Endothelial cell of umbilical vein (primary cell): Measurements from ENCODE around the gene AOX1. TPM values are rescaled to one million over a fixed set of nuclear protein-coding genes. Genes with fewer than 3 reads are reported as not detected.

Experiments
- BruUV-seq: library from RNA; stranded (reverse); fragments of 400-500 nt; replicated peaks from 2 replicates; lab custom pipeline; 2021; lab: Mats Ljungman, UMichigan
- CTCF ChIA-PET: fragments of 300-600, 350-600 bp; sonication (Branson Sonifier 250); formaldehyde crosslinking; loops from one replicate; lab custom pipeline; 2021; ENCODE audit warnings: antibody characterized with exemption, inconsistent platforms; lab: Charles Lee
- POLR2A ChIA-PET: fragments of 300-600, 350-600 bp; sonication (Branson Sonifier 250); formaldehyde crosslinking; loops from one replicate; lab custom pipeline; 2021; ENCODE audit warnings: antibody characterized with exemption, inconsistent platforms; lab: Charles Lee
- DNase-seq: peaks from one replicate; pipeline ENCODE4 v3.0.0-alpha.2; 2011; ENCODE audit warnings: low read depth, low spot score
- FAIRE-seq: peaks from 2 replicates; lab custom pipeline; 2011; peaks lifted over from hg19 to GRCh38; lab: Jason Lieb, UNC
- H2AFZ ChIP-seq: 2 replicates; pipeline ENCODE4 v1.6.0; 2012; ENCODE audit warnings: low read depth, low read length, control low read depth, inconsistent platforms
- H3K27ac ChIP-seq: 2 replicates; pipeline ENCODE4 v1.5.1; 2011; ENCODE audit warnings: low read depth, mild to moderate bottlenecking, control low read depth, low read length, moderate library complexity; ENCODE audit not compliant: insufficient read depth
- H3K27me3 ChIP-seq, 2 experiments: 2 replicates each; pipeline versions ENCODE4 v1.6.0 to v1.6.1; 2011; ENCODE audit warnings: low read length in 2 of 2, mixed read lengths in 1 of 2; ENCODE audit not compliant: control insufficient read depth in 2 of 2, insufficient read depth in 2 of 2
- H3K36me3 ChIP-seq, 2 experiments: 2 replicates in 1 of 2; 3 replicates in 1 of 2; pipeline ENCODE4 v1.5.1; 2011; ENCODE audit warnings: low read length in 2 of 2, mild to moderate bottlenecking in 1 of 2, moderate library complexity in 1 of 2; ENCODE audit not compliant: control insufficient read depth in 2 of 2, insufficient read depth in 2 of 2; ENCODE audit errors: extremely low read depth in 1 of 2
- H3K4me1 ChIP-seq: 3 replicates; pipeline ENCODE4 v1.5.1; 2011; ENCODE audit warnings: mild to moderate bottlenecking, low read length; ENCODE audit not compliant: control insufficient read depth, insufficient read depth; ENCODE audit errors: extremely low read depth
- H3K4me2 ChIP-seq: 2 replicates; pipeline ENCODE4 v1.6.1; 2011; ENCODE audit warnings: low read length, control low read depth, mixed read lengths; ENCODE audit not compliant: insufficient read depth
- H3K4me3 ChIP-seq, 3 experiments: fragments of 200-600 bp in 1 of 3; sonication (generic), shearing (Covaris generic) in 1 of 3; replicated peaks in 1 of 3; 2 replicates each; pipeline ENCODE4 v1.5.1; 2011 to 2016; ENCODE audit warnings: control low read depth in 3 of 3, low read length in 3 of 3, mild to moderate bottlenecking in 2 of 3, inconsistent platforms in 1 of 3, low read depth in 1 of 3, moderate library complexity in 1 of 3; ENCODE audit not compliant: insufficient read depth in 1 of 3
- H3K79me2 ChIP-seq: 2 replicates; pipeline ENCODE4 v1.6.0; 2012; ENCODE audit warnings: low read length, inconsistent platforms; ENCODE audit not compliant: control insufficient read depth, insufficient read depth
- H3K9ac ChIP-seq: replicated peaks from 2 replicates; pipeline ENCODE3; 2011; ENCODE audit warnings: low read length, control low read depth; ENCODE audit not compliant: insufficient read depth; ENCODE audit errors: extremely low read depth
- H3K9me1 ChIP-seq: replicated peaks from 3 replicates; pipeline ENCODE4 v1.6.0; 2011; ENCODE audit warnings: mild to moderate bottlenecking, low read length; ENCODE audit not compliant: control insufficient read depth, insufficient read depth; ENCODE audit errors: extremely low read depth
- H3K9me3 ChIP-seq: replicated peaks from 2 replicates; pipeline ENCODE4 v1.5.1; 2012; ENCODE audit warnings: low read length, inconsistent platforms; ENCODE audit not compliant: control insufficient read depth, insufficient read depth
- H4K20me1 ChIP-seq: replicated peaks from 2 replicates; pipeline ENCODE3; 2011; ENCODE audit warnings: mild to moderate bottlenecking, low read length; ENCODE audit not compliant: control insufficient read depth, insufficient read depth; ENCODE audit errors: extremely low read depth
- EZH2 ChIP-seq: IDR thresholded peaks from 2 replicates; pipeline ENCODE4 v1.6.1; 2012; ENCODE audit warnings: borderline replicate concordance, low read depth, mild to moderate bottlenecking, moderate library complexity, low read length, inconsistent platforms; ENCODE audit not compliant: severe bottlenecking
- FOS ChIP-seq: IDR thresholded peaks from 2 replicates; pipeline ENCODE4 v1.6.1; 2011; ENCODE audit warnings: mild to moderate bottlenecking, low read length, moderate library complexity, borderline replicate concordance; ENCODE audit not compliant: insufficient read depth
- GATA2 ChIP-seq: IDR thresholded peaks from 2 replicates; pipeline ENCODE4 v1.7.0; 2011; ENCODE audit warnings: low read depth, mild to moderate bottlenecking, moderate library complexity, mixed read lengths, low read length; ENCODE audit not compliant: insufficient read length, insufficient read depth
- JUN ChIP-seq: IDR thresholded peaks from 2 replicates; pipeline ENCODE4 v1.6.1; 2011; ENCODE audit warnings: borderline replicate concordance, low read depth; ENCODE audit not compliant: insufficient read length, insufficient read depth
- MYC ChIP-seq: IDR thresholded peaks from one replicate; pipeline ENCODE4 v1.6.1; 2011; ENCODE audit warnings: mild to moderate bottlenecking, low read depth, low read length
- POLR2A ChIP-seq: IDR thresholded peaks from 2 replicates; pipeline ENCODE4 v1.6.1; 2012; ENCODE audit warnings: low read depth, mild to moderate bottlenecking, control low read depth, low read length
- POLR2AphosphoS5 ChIP-seq: IDR thresholded peaks from 2 replicates; pipeline ENCODE4 v1.6.1; 2012; ENCODE audit warnings: low read depth, mild to moderate bottlenecking, control low read depth, low read length, moderate library complexity; ENCODE audit not compliant: insufficient read depth
- dilution Hi-C: fragments of 300-500 bp; cut with MboI; formaldehyde crosslinking; loops from one replicate; pipeline ENCODE4 v1.15.0; 2019; ENCODE audit warnings: low sequenced_read_pairs; ENCODE audit not compliant: extremely low pct_ligation_motif_present
- intact Hi-C: fragments of 100-400 bp; cut with micrococcal nuclease; formaldehyde crosslinking; loops from one replicate; pipeline ENCODE4 v1.10.0; 2022
- polyA plus RNA-seq, 4 experiments: library from polyadenylated mRNA; depleted of rRNA in 3 of 4; stranded (reverse) in 3 of 4; unstranded in 1 of 4; fragments of >200 nt; gene quantifications; 2 replicates each; pipeline versions ENCODE4 v1.2.1 to v1.2.3, GENCODE V29; 2011 to 2012; ENCODE audit warnings: missing spikeins in 1 of 4
- total RNA-seq: library from RNA; stranded (reverse); gene quantifications from 2 replicates; pipeline ENCODE4 v1.2.3, GENCODE V29; 2021
- TF ChIP-seq, protein P1 (sequence below), 2 donors: IDR thresholded peaks; 1 replicate in 1 of 2; 2 replicates in 1 of 2; pipeline ENCODE4 v1.5.1; 2011; ENCODE audit warnings: low read length in 2 of 2, mild to moderate bottlenecking in 2 of 2, moderate library complexity in 2 of 2, control low read depth in 1 of 2, inconsistent platforms in 1 of 2, low read depth in 1 of 2; ENCODE audit not compliant: insufficient read depth in 1 of 2; ENCODE audit errors: extremely low read depth in 1 of 2
- TF ChIP-seq, protein P2 (sequence below): IDR thresholded peaks from 2 replicates; pipeline ENCODE4 v1.6.1; 2011; ENCODE audit not compliant: insufficient read depth, insufficient read length

The AOX1 gene
- total and polyA plus RNA-seq, 2 donors (not counting 3 experiments of a cell fraction or from before 2014, with no cell fraction given), result 0.03 to 0.46 TPM

DNA sequence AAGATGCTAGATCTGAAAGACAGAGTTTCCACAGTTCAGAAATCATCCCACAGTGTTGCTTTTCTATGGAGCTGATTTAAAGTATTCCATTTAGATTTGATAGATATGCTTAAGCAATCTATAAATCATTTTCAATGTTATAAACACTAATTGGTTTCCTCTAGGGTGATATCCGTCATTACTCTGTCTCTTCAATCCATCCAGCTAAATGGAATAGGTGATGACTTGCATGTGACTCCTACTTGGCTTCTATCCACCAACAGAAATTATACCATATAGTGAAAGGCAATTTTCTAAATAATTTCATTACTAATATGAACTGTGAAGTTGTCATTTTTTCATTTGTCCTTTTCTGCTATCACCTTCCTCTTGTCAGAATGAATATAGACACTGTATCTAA lies 84.9 kb downstream of the AOX1 start:
- no TSS peak for BruUV-seq
- intact Hi-C loops, result no loop called here
- DNase-seq (no peak), FAIRE-seq (no peak)
- no peaks in the 10 kb centered on the region for H3K9me1 ChIP-seq
- ChIA-PET CTCF (no interaction called here), POLR2A (no interaction called here)
- no peaks in the 10 kb centered on the region for H3K36me3 ChIP-seq
- dilution Hi-C loops, result no loop called here
- no peak overlapping the region for H3K4me3 ChIP-seq
- no peak for TF ChIP-seq EZH2
- TF ChIP-seq MYC, result no peak
- no peak for TF ChIP-seq POLR2AphosphoS5
- TF ChIP-seq, protein P1, sequence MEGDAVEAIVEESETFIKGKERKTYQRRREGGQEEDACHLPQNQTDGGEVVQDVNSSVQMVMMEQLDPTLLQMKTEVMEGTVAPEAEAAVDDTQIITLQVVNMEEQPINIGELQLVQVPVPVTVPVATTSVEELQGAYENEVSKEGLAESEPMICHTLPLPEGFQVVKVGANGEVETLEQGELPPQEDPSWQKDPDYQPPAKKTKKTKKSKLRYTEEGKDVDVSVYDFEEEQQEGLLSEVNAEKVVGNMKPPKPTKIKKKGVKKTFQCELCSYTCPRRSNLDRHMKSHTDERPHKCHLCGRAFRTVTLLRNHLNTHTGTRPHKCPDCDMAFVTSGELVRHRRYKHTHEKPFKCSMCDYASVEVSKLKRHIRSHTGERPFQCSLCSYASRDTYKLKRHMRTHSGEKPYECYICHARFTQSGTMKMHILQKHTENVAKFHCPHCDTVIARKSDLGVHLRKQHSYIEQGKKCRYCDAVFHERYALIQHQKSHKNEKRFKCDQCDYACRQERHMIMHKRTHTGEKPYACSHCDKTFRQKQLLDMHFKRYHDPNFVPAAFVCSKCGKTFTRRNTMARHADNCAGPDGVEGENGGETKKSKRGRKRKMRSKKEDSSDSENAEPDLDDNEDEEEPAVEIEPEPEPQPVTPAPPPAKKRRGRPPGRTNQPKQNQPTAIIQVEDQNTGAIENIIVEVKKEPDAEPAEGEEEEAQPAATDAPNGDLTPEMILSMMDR (IDR thresholded peaks at IDR 0.05; ENCODE audit: extremely low read depth in 1 of 2, insufficient read depth in 1 of 2, low read depth in 1 of 2, low read length in 2 of 2), result no peak
- no peak for TF ChIP-seq POLR2A
- TF ChIP-seq, protein P2, sequence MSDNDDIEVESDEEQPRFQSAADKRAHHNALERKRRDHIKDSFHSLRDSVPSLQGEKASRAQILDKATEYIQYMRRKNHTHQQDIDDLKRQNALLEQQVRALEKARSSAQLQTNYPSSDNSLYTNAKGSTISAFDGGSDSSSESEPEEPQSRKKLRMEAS, result no peak
- no peak for TF ChIP-seq FOS
- no peak for TF ChIP-seq JUN
- no peak for TF ChIP-seq GATA2
- H3K4me1 ChIP-seq, result no peaks in the 10 kb centered on the region
- no peaks in the 10 kb centered on the region for H3K79me2 ChIP-seq
- H3K9ac ChIP-seq, result no peak overlapping the region
- H3K4me2 ChIP-seq, result no peak overlapping the region
- no peaks in the 10 kb centered on the region for H3K27me3 ChIP-seq
- H3K9me3 ChIP-seq, result no peaks in the 10 kb centered on the region
- H4K20me1 ChIP-seq, result no peaks in the 10 kb centered on the region
- H3K27ac ChIP-seq, result no peak overlapping the region
- no peak overlapping the region for H2AFZ ChIP-seq
